Measurements from ENCODE around the gene ABCG5. TPM values are rescaled to one million over a fixed set of nuclear protein-coding genes. Genes with fewer than 3 reads are reported as not detected.

ABCG5 gene
- total RNA-seq, 2 donors from 2014 or later, result not detected

DNA sequence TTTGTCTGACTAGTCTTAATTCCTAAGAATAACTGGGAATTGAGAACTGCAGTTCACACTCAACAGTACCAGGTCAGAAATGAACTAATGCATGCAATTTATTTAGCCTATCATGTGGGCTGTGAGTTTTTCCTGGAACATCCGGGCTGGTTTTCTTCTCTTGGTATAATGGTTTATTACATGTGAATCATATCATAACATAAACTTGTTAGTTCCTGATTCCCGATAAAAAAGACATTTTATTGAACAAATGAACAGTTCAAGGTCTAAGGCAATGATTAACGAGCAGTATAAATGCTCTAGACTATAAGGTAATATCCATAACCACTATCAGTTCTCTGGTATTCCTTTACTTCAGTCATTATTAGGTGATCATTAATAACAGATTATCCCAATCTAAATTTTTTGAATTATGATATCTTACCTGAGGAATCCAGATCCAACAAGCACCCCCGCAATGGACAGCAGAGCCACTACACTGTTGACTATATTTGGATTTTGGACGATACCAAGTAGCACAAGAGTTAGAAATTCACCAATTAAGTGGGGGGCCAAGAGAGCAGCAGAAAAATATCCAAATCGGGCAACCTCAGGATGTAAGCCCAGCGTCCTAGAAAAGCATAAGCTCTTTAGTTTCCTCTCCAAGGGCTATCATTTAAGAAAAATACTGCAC, 19.0 kb downstream of the ABCG5 start:
- Histone ChIP-seq H3K4me1 (ENCODE audit: control insufficient read depth, insufficient read depth, low read length) (no peaks in the 10 kb centered on the region), H3K4me3 (ENCODE audit: low read length) (no peak overlapping the region), H3K9me3 (ENCODE audit: control insufficient read depth, low read length) (no peaks in the 10 kb centered on the region), H3K9ac (ENCODE audit: extremely low read depth, low read length, poor library complexity, severe bottlenecking) (no peak overlapping the region), H3K27me3 (ENCODE audit: control insufficient read depth, insufficient read depth, low read length, poor library complexity, severe bottlenecking) (peaks cover 4% of the 10 kb centered on the region), H3K27ac (ENCODE audit: low read depth, low read length) (no peak overlapping the region), H3K36me3 (ENCODE audit: control insufficient read depth, insufficient read depth, low read length) (no peaks in the 10 kb centered on the region)
- no peaks in the 10 kb centered on the region for H3K9me3 Mint-ChIP-seq
- DNase-seq, result no peak
- H3K27me3 Mint-ChIP-seq (ENCODE audit: insufficient read depth), result peaks cover 2% of the 10 kb centered on the region
- WGBS, 2 experiments (ENCODE audit: insufficient coverage in 1 of 2, insufficient read length in 1 of 2), result 94 to 97% methylated on average over 3 to 6 of the region's 7 CpGs
- H3K27ac Mint-ChIP-seq, result no peak overlapping the region
- no peaks in the 10 kb centered on the region for H3K36me3 Mint-ChIP-seq (ENCODE audit: low read depth)
- TF ChIP-seq, protein P1, sequence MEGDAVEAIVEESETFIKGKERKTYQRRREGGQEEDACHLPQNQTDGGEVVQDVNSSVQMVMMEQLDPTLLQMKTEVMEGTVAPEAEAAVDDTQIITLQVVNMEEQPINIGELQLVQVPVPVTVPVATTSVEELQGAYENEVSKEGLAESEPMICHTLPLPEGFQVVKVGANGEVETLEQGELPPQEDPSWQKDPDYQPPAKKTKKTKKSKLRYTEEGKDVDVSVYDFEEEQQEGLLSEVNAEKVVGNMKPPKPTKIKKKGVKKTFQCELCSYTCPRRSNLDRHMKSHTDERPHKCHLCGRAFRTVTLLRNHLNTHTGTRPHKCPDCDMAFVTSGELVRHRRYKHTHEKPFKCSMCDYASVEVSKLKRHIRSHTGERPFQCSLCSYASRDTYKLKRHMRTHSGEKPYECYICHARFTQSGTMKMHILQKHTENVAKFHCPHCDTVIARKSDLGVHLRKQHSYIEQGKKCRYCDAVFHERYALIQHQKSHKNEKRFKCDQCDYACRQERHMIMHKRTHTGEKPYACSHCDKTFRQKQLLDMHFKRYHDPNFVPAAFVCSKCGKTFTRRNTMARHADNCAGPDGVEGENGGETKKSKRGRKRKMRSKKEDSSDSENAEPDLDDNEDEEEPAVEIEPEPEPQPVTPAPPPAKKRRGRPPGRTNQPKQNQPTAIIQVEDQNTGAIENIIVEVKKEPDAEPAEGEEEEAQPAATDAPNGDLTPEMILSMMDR (conservative IDR thresholded peaks at IDR 0.05), result no peak
- peaks cover 9% of the 10 kb centered on the region for H3K4me1 Mint-ChIP-seq
- H3K4me3 Mint-ChIP-seq, result no peak overlapping the region

DNA sequence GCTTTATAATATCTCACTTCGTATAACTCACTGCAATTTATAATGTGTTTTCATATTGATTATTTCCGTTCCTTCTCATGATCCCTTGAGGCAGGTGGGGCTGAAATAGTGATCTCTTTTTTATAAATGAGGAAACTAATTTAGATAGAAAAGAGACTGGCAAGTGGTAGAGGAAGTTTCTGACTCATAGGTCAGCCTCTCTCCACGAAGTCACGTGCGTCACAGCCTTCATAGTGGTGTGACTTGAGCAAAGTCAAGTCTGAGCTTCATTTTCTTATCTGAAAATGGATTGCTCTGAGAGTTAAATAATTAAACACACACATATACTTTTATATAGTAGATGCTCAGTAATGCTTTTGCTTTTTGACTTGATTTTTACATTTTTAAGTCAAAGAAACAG, 19.9 kb downstream of the ABCG5 start:
- TF ChIP-seq, protein P1 (conservative IDR thresholded peaks at IDR 0.05), result no peak
- no peaks in the 10 kb centered on the region for H3K9me3 ChIP-seq (ENCODE audit: control insufficient read depth, low read length)
- no peaks in the 10 kb centered on the region for H3K36me3 Mint-ChIP-seq (ENCODE audit: low read depth)

DNA sequence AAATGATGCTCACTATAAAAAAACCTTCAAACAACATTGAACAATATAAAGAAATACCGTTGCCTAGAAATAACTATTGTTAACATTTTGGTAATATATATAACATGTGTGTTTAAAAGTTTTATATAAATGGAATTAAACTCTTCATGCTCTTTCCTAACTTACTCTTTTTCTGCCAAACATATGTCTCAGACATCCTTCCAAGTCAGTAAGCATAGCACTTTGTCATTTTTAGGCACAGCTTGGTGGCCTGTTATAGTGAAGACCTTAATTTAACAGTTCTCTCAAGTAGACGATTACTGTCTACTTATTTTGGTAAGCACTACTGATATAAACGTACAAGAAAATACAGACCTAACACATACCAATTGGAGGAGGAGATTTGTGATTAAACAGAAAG, 23.9 kb downstream of the ABCG5 start:
- no peaks in the 10 kb centered on the region for H3K4me1 Mint-ChIP-seq
- no peaks in the 10 kb centered on the region for H3K27me3 Mint-ChIP-seq (ENCODE audit: insufficient read depth)
- no peak overlapping the region for H3K27ac ChIP-seq (ENCODE audit: low read depth, low read length)
- no peaks in the 10 kb centered on the region for H3K9me3 ChIP-seq (ENCODE audit: control insufficient read depth, low read length)
- no peaks in the 10 kb centered on the region for H3K4me1 ChIP-seq (ENCODE audit: control insufficient read depth, insufficient read depth, low read length)
- H3K4me3 Mint-ChIP-seq, result no peak overlapping the region
- no peak for DNase-seq
- H3K36me3 ChIP-seq (ENCODE audit: control insufficient read depth, insufficient read depth, low read length), result no peaks in the 10 kb centered on the region
- no peaks in the 10 kb centered on the region for H3K9me3 Mint-ChIP-seq
- H3K27me3 ChIP-seq (ENCODE audit: control insufficient read depth, insufficient read depth, low read length, poor library complexity, severe bottlenecking), result no peaks in the 10 kb centered on the region
- TF ChIP-seq, protein P1 (conservative IDR thresholded peaks at IDR 0.05), result no peak
- no peaks in the 10 kb centered on the region for H3K36me3 Mint-ChIP-seq (ENCODE audit: low read depth)
- H3K9ac ChIP-seq (ENCODE audit: extremely low read depth, low read length, poor library complexity, severe bottlenecking), result no peak overlapping the region
- H3K4me3 ChIP-seq (ENCODE audit: low read length), result no peak overlapping the region
- 95% methylated on average over 2 of the region's 3 CpGs; no CpG with 5 or more reads in 1 of the 2 experiments for WGBS, 2 experiments (ENCODE audit: insufficient coverage in 1 of 2, insufficient read length in 1 of 2)
- H3K27ac Mint-ChIP-seq, result no peak overlapping the region

More for the DNA sequence above, 19.9 kb downstream of the ABCG5 start:
- Histone ChIP-seq H3K4me3 (ENCODE audit: low read length) (no peak overlapping the region), H3K27me3 (ENCODE audit: control insufficient read depth, insufficient read depth, low read length, poor library complexity, severe bottlenecking) (peaks cover 4% of the 10 kb centered on the region), H3K36me3 (ENCODE audit: control insufficient read depth, insufficient read depth, low read length) (no peaks in the 10 kb centered on the region), H3K27ac (ENCODE audit: low read depth, low read length) (no peak overlapping the region), H3K4me1 (ENCODE audit: control insufficient read depth, insufficient read depth, low read length) (no peaks in the 10 kb centered on the region), H3K9ac (ENCODE audit: extremely low read depth, low read length, poor library complexity, severe bottlenecking) (no peak overlapping the region)
- Mint-ChIP-seq H3K4me3 (no peak overlapping the region), H3K27ac (no peak overlapping the region), H3K4me1 (peaks cover 5% of the 10 kb centered on the region), H3K9me3 (no peaks in the 10 kb centered on the region), H3K27me3 (ENCODE audit: insufficient read depth) (peaks cover 2% of the 10 kb centered on the region)
- 91% methylated on average over 5 of the region's 5 CpGs; no CpG with 5 or more reads in 1 of the 2 experiments for WGBS, 2 experiments (ENCODE audit: insufficient coverage in 1 of 2, insufficient read length in 1 of 2)
- DNase-seq, result no peak
